ENCODE measurements around the gene SSNA1. TPM values are rescaled to one million over a fixed set of nuclear protein-coding genes. Genes with fewer than 3 reads are reported as not detected.

SSNA1 gene
- polyA plus RNA-seq, 4 donors = 68.9 to 146 (median 103) TPM

GRCh38 chr9:137149363-137149762, 39.1 kb upstream of the SSNA1 start:
- FAIRE-seq = no peak
- H3K36me3 ChIP-seq (ENCODE audit: control insufficient read depth in 3 of 3, insufficient read depth in 2 of 3, low read depth in 1 of 3, low read length in 3 of 3) = no peaks in the 10 kb centered on the region
- H3K27ac ChIP-seq (ENCODE audit: low read depth in 1 of 3, low read length in 2 of 3) = no peak overlapping the region
- DNase-seq = no peak
- peaks cover 0 to 38% (median 8%) of the 10 kb centered on the region in 3 donors for H3K27me3 ChIP-seq (ENCODE audit: control insufficient read depth in 3 of 3, insufficient read depth in 3 of 3, low read length in 3 of 3)
- 68 to 81% (median 70%) methylated on average over 5 of the region's 5 CpGs for WGBS, 3 donors
- no peak overlapping the region for H3K4me3 ChIP-seq (ENCODE audit: low read depth in 1 of 3, low read length in 3 of 3)
- no peaks in the 10 kb centered on the region for H3K4me1 ChIP-seq (ENCODE audit: control insufficient read depth in 3 of 3, insufficient read depth in 2 of 3, low read depth in 1 of 3, low read length in 2 of 3)
- peaks cover 0 to 2% of the 10 kb centered on the region in 2 donors for H3K9me3 ChIP-seq (ENCODE audit: control insufficient read depth in 2 of 2, insufficient read depth in 1 of 2, low read depth in 1 of 2, low read length in 1 of 2)

GRCh38 chr9:137149942-137150616, 38.4 kb upstream of the SSNA1 start:
- Histone ChIP-seq H3K27ac (ENCODE audit: low read depth in 1 of 3, low read length in 2 of 3) (no peak overlapping the region), H3K4me3 (ENCODE audit: low read depth in 1 of 3, low read length in 3 of 3) (no peak overlapping the region), H3K36me3 (ENCODE audit: control insufficient read depth in 3 of 3, insufficient read depth in 2 of 3, low read depth in 1 of 3, low read length in 3 of 3) (no peaks in the 10 kb centered on the region), H3K4me1 (ENCODE audit: control insufficient read depth in 3 of 3, insufficient read depth in 2 of 3, low read depth in 1 of 3, low read length in 2 of 3) (no peaks in the 10 kb centered on the region), H3K9me3 (ENCODE audit: control insufficient read depth in 2 of 2, insufficient read depth in 1 of 2, low read depth in 1 of 2, low read length in 1 of 2) (peaks cover 0 to 2% of the 10 kb centered on the region in 2 donors), H3K27me3 (ENCODE audit: control insufficient read depth in 3 of 3, insufficient read depth in 3 of 3, low read length in 3 of 3) (peaks cover 0 to 44% (median 11%) of the 10 kb centered on the region in 3 donors)
- 41 to 58% (median 42%) methylated on average over 20 of the region's 20 CpGs for whole genome bisulfite sequencing, 3 donors
- FAIRE-seq = no peak
- no peak for DNase-seq

- Histone ChIP-seq H3K27ac (ENCODE audit: low read depth in 1 of 3, low read length in 2 of 3) (no peak overlapping the region), H3K36me3 (ENCODE audit: control insufficient read depth in 3 of 3, insufficient read depth in 2 of 3, low read depth in 1 of 3, low read length in 3 of 3) (no peaks in the 10 kb centered on the region), H3K9me3 (ENCODE audit: control insufficient read depth in 2 of 2, insufficient read depth in 1 of 2, low read depth in 1 of 2, low read length in 1 of 2) (peaks cover 0 to 2% of the 10 kb centered on the region in 2 donors), H3K4me1 (ENCODE audit: control insufficient read depth in 3 of 3, insufficient read depth in 2 of 3, low read depth in 1 of 3, low read length in 2 of 3) (no peaks in the 10 kb centered on the region), H3K27me3 (ENCODE audit: control insufficient read depth in 3 of 3, insufficient read depth in 3 of 3, low read length in 3 of 3) (peaks cover 0 to 48% (median 11%) of the 10 kb centered on the region in 3 donors), H3K4me3 (ENCODE audit: low read depth in 1 of 3, low read length in 3 of 3) (no peak overlapping the region)
- DNase-seq (peak; percentile 37 to 78), FAIRE-seq (no peak)
- 16 to 34% (median 26%) methylated on average over 34 of the region's 34 CpGs for WGBS, 3 donors
Observed at GRCh38 chr9:137150617-137151457, 37.6 kb upstream of the SSNA1 start.

- H3K4me1 ChIP-seq (ENCODE audit: control insufficient read depth in 3 of 3, insufficient read depth in 2 of 3, low read depth in 1 of 3, low read length in 2 of 3) = no peaks in the 10 kb centered on the region
- no peak overlapping the region for H3K4me3 ChIP-seq (ENCODE audit: low read depth in 1 of 3, low read length in 3 of 3)
- 91% methylated on average over 7 of the region's 7 CpGs for WGBS, 3 donors
- FAIRE-seq (no peak), DNase-seq (no peak)
- no peaks in the 10 kb centered on the region for H3K36me3 ChIP-seq (ENCODE audit: control insufficient read depth in 3 of 3, insufficient read depth in 2 of 3, low read depth in 1 of 3, low read length in 3 of 3)
- peaks cover 0 to 53% (median 7%) of the 10 kb centered on the region in 3 donors for H3K27me3 ChIP-seq (ENCODE audit: control insufficient read depth in 3 of 3, insufficient read depth in 3 of 3, low read length in 3 of 3)
- H3K9me3 ChIP-seq (ENCODE audit: control insufficient read depth in 2 of 2, insufficient read depth in 1 of 2, low read depth in 1 of 2, low read length in 1 of 2) = peaks cover 0 to 2% of the 10 kb centered on the region in 2 donors
- no peak overlapping the region for H3K27ac ChIP-seq (ENCODE audit: low read depth in 1 of 3, low read length in 2 of 3)
Observed at GRCh38 chr9:137152844-137153405, 35.6 kb upstream of the SSNA1 start.

- Histone ChIP-seq H3K27ac (ENCODE audit: low read depth in 1 of 3, low read length in 2 of 3) (no peak overlapping the region), H3K27me3 (ENCODE audit: control insufficient read depth in 3 of 3, insufficient read depth in 3 of 3, low read length in 3 of 3) (peaks cover 0 to 71% (median 13%) of the 10 kb centered on the region in 3 donors), H3K36me3 (ENCODE audit: control insufficient read depth in 3 of 3, insufficient read depth in 2 of 3, low read depth in 1 of 3, low read length in 3 of 3) (no peaks in the 10 kb centered on the region), H3K4me1 (ENCODE audit: control insufficient read depth in 3 of 3, insufficient read depth in 2 of 3, low read depth in 1 of 3, low read length in 2 of 3) (no peaks in the 10 kb centered on the region), H3K4me3 (ENCODE audit: low read depth in 1 of 3, low read length in 3 of 3) (peak overlapping the region in 1 of 3 donors; percentile 2), H3K9me3 (ENCODE audit: control insufficient read depth in 2 of 2, insufficient read depth in 1 of 2, low read depth in 1 of 2, low read length in 1 of 2) (no peaks in the 10 kb centered on the region)
- DNase-seq (peak; percentile 35 to 41), FAIRE-seq (no peak)
- WGBS, 3 donors = 4 to 5% (median 5%) methylated on average over 61 to 65 of the region's 65 CpGs
Observed at GRCh38 chr9:137156567-137157375, 31.7 kb upstream of the SSNA1 start.

GRCh38 chr9:137157618-137158415, 30.7 kb upstream of the SSNA1 start:
- Histone ChIP-seq H3K36me3 (ENCODE audit: control insufficient read depth in 3 of 3, insufficient read depth in 2 of 3, low read depth in 1 of 3, low read length in 3 of 3) (no peaks in the 10 kb centered on the region), H3K9me3 (ENCODE audit: control insufficient read depth in 2 of 2, insufficient read depth in 1 of 2, low read depth in 1 of 2, low read length in 1 of 2) (no peaks in the 10 kb centered on the region), H3K4me1 (ENCODE audit: control insufficient read depth in 3 of 3, insufficient read depth in 2 of 3, low read depth in 1 of 3, low read length in 2 of 3) (no peaks in the 10 kb centered on the region), H3K4me3 (ENCODE audit: low read depth in 1 of 3, low read length in 3 of 3) (no peak overlapping the region), H3K27me3 (ENCODE audit: control insufficient read depth in 3 of 3, insufficient read depth in 3 of 3, low read length in 3 of 3) (peaks cover 0 to 81% (median 18%) of the 10 kb centered on the region in 3 donors), H3K27ac (ENCODE audit: low read depth in 1 of 3, low read length in 2 of 3) (no peak overlapping the region)
- FAIRE-seq (no peak), DNase-seq (no peak)
- WGBS, 3 donors = 43 to 61% (median 54%) methylated on average over 19 of the region's 19 CpGs

GRCh38 chr9:137158625-137159024, 29.9 kb upstream of the SSNA1 start:
- DNase-seq (no peak), FAIRE-seq (no peak)
- peaks cover 0 to 87% (median 18%) of the 10 kb centered on the region in 3 donors for H3K27me3 ChIP-seq (ENCODE audit: control insufficient read depth in 3 of 3, insufficient read depth in 3 of 3, low read length in 3 of 3)
- no peaks in the 10 kb centered on the region for H3K9me3 ChIP-seq (ENCODE audit: control insufficient read depth in 2 of 2, insufficient read depth in 1 of 2, low read depth in 1 of 2, low read length in 1 of 2)
- 17 to 31% (median 20%) methylated on average over 4 of the region's 4 CpGs for WGBS, 3 donors
- H3K36me3 ChIP-seq (ENCODE audit: control insufficient read depth in 3 of 3, insufficient read depth in 2 of 3, low read depth in 1 of 3, low read length in 3 of 3) = no peaks in the 10 kb centered on the region
- H3K4me1 ChIP-seq (ENCODE audit: control insufficient read depth in 3 of 3, insufficient read depth in 2 of 3, low read depth in 1 of 3, low read length in 2 of 3) = peaks cover 0 to 6% (median 0%) of the 10 kb centered on the region in 3 donors
- no peak overlapping the region for H3K27ac ChIP-seq (ENCODE audit: low read depth in 1 of 3, low read length in 2 of 3)
- no peak overlapping the region for H3K4me3 ChIP-seq (ENCODE audit: low read depth in 1 of 3, low read length in 3 of 3)
